Left lung (tissue), 10 donors: ENCODE data around the gene SUPT16H. TPM values are rescaled to one million over a fixed set of nuclear protein-coding genes. Genes with fewer than 3 reads are reported as not detected.
A peak's percentile ranks its signal among the peaks of the same experiment; 100 is the strongest.

Experiments used
- ATAC-seq: fragments of 200-7000 bp; cut with Tn5 transposase; one replicate; pipeline ENCODE4 v1.9.1; 2020; ENCODE audit warnings: moderate library complexity
- DNase-seq, 4 donors: peaks; one replicate each; pipeline ENCODE4 v3.0.0-alpha.2; 2013 to 2020
- H3K27ac ChIP-seq, 2 donors: fragments of 200-600 bp; sonication (generic) in 1 of 2; one replicate each; pipeline versions ENCODE4 v1.5.0 to v1.8.0; 2020 to 2021
- H3K27me3 ChIP-seq, 2 donors: fragments of 200-600 bp; sonication (generic) in 1 of 2; one replicate each; pipeline versions ENCODE4 v1.5.0 to v1.8.0; 2020 to 2021
- H3K36me3 ChIP-seq, 2 donors: fragments of 200-600 bp; sonication (generic) in 1 of 2; one replicate each; pipeline versions ENCODE4 v1.5.0 to v1.8.0; 2020 to 2021
- H3K4me1 ChIP-seq, 2 donors: fragments of 200-600 bp; one replicate each; pipeline ENCODE4 v1.8.0; 2021
- H3K4me3 ChIP-seq, 2 donors: fragments of 200-600 bp; sonication (generic) in 1 of 2; one replicate each; pipeline versions ENCODE4 v1.5.0 to v1.8.0; 2020 to 2021; ENCODE audit warnings: mild to moderate bottlenecking in 1 of 2
- H3K9me3 ChIP-seq, 2 donors: fragments of 200-600 bp; sonication (generic) in 1 of 2; one replicate each; pipeline versions ENCODE4 v1.5.0 to v1.8.0; 2020 to 2021
- intact Hi-C, 2 donors: fragments of 100-400 bp; cut with DNase I; formaldehyde crosslinking; loops; one replicate each; pipeline versions ENCODE4 v1.11.2 to v1.14.2; 2022
- polyA plus RNA-seq, 6 donors: library from polyadenylated mRNA; unstranded; fragments of 120-200 nt; gene quantifications; one replicate each; pipeline ENCODE4 v1.2.1, GENCODE V29; 2013; ENCODE audit not compliant: insufficient read length in 6 of 6
- total RNA-seq, 2 donors: library from RNA; stranded (reverse); fragmentation: NEBNext Ultra II Directional; extraction: Animal tissue kit (Norgen Biotek cat#: 25700); gene quantifications; one replicate each; pipeline ENCODE4 v1.2.1, GENCODE V29; 2021
- TF ChIP-seq, protein P1 (sequence below), 2 donors: fragments of 200-600 bp; sonication (generic) in 1 of 2; IDR thresholded peaks; one replicate each; pipeline versions ENCODE4 v1.5.0 to v1.8.0; 2021; ENCODE audit warnings: antibody characterized with exemption in 2 of 2
- donor health status: DM: no; HTN: yes; CAD: no.
- donor health status: DM: no; HTN: no; CAD: no.

The SUPT16H gene
- total and polyA plus RNA-seq, 8 donors: 46.7 to 140 (median 119) TPM

DNA sequence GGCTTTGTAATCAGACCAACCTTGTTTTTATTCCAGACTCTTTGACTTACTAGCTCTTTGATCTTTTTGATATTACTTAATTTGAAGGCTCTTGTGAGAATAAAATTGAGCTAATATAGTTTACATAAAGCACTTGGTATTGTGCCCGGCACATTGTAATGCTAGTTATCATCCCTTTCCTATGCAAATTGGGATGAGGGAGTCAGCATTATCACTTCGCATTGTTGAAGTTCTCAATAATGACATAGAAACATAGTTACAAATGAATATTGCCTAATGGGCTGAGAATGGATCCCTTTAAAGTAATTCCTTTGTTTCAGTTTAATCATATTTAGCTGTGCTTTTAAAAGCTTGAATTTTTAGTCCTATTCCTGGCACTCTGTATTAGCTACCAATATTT lies 36.6 kb downstream of the SUPT16H start:
- Histone ChIP-seq H3K27me3 (no peaks in the 10 kb centered on the region), H3K4me1 (peaks cover 0 to 4% of the 10 kb centered on the region in 2 donors), H3K9me3 (no peaks in the 10 kb centered on the region), H3K27ac (no peak overlapping the region), H3K36me3 (peaks cover 0 to 18% of the 10 kb centered on the region in 2 donors), H3K4me3 (no peak overlapping the region)
- intact Hi-C loops: no loop called here
- ATAC-seq (no peak), DNase-seq (no peak)
- TF ChIP-seq, protein P1, sequence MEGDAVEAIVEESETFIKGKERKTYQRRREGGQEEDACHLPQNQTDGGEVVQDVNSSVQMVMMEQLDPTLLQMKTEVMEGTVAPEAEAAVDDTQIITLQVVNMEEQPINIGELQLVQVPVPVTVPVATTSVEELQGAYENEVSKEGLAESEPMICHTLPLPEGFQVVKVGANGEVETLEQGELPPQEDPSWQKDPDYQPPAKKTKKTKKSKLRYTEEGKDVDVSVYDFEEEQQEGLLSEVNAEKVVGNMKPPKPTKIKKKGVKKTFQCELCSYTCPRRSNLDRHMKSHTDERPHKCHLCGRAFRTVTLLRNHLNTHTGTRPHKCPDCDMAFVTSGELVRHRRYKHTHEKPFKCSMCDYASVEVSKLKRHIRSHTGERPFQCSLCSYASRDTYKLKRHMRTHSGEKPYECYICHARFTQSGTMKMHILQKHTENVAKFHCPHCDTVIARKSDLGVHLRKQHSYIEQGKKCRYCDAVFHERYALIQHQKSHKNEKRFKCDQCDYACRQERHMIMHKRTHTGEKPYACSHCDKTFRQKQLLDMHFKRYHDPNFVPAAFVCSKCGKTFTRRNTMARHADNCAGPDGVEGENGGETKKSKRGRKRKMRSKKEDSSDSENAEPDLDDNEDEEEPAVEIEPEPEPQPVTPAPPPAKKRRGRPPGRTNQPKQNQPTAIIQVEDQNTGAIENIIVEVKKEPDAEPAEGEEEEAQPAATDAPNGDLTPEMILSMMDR (IDR thresholded peaks at IDR 0.05): no peak

DNA sequence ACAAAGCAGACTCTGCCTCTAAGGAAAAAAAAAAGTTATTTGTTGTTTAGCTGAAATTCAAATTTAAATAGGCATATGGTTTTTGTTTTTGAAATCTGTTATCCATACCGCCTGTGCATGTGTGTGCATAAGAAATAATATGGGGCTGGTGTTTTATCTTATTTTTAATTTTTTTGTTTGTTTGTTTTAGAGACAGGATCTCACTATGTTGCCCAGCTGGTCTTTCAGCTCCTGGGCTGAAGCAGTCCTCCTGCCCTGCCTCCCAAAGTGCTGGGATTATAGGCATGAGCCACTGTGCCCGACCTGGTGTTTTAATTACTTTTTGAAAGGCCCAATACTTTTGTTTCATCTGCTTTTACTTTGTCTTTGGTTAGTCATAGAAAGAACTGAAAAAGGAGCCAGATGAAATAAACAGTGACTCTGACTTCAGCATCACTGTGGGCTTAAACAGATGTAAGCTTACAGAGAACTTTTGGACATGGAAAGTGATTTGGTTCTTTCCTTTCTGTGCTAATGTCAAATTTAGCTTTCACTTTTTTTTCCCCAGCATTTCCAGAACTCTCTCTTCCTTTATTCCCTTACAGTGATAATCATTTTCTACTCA lies 37.2 kb downstream of the SUPT16H start:
- no peak overlapping the region for H3K27ac ChIP-seq
- TF ChIP-seq, protein P1 (IDR thresholded peaks at IDR 0.05): no peak
- H3K9me3 ChIP-seq: no peaks in the 10 kb centered on the region
- intact Hi-C loops: no loop called here
- ATAC-seq (no peak), DNase-seq (no peak)
- no peaks in the 10 kb centered on the region for H3K27me3 ChIP-seq
- no peaks in the 10 kb centered on the region for H3K4me1 ChIP-seq
- H3K4me3 ChIP-seq: no peak overlapping the region
- H3K36me3 ChIP-seq: peaks cover 0 to 12% of the 10 kb centered on the region in 2 donors

DNA sequence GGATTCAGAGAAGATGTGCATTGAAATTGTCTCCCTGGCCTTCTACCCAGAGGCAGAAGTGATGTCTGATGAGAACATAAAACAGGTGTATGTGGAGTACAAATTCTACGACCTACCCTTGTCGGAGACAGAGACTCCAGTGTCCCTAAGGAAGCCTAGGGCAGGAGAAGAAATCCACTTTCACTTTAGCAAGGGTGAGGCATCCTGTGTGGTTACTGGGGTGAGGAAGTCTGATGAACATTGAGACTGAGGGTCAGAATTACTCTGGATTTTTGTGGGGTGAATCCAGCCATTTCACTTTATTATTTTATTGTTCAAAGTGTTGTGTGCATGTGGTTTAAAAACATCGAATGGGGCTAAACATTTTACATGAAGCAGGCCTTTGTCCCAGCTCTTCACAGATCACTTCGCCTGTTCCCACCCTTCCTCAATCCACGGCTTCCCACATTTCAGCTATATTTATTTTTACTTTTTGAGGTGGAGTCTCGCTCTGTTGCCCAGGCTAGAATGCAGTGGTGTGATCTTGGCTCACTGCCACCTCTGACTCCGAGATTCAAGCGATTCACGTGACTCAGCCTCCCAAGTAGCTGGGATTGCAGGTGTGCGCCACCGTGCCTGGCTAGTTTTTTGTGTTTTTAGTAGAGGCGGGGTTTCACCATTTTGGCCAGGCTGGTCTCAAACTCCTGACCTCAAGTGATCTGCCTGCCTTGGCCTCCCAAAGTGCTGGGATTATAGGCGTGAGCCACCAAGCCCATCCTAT lies 40.6 kb downstream of the SUPT16H start:
- no peaks in the 10 kb centered on the region for H3K36me3 ChIP-seq
- no peaks in the 10 kb centered on the region for H3K27me3 ChIP-seq
- intact Hi-C loops: no loop called here
- H3K4me3 ChIP-seq: no peak overlapping the region
- ATAC-seq: peak; percentile 33
- DNase-seq: no peak
- TF ChIP-seq, protein P1 (IDR thresholded peaks at IDR 0.05): no peak
- no peak overlapping the region for H3K27ac ChIP-seq
- no peaks in the 10 kb centered on the region for H3K4me1 ChIP-seq
- H3K9me3 ChIP-seq: no peaks in the 10 kb centered on the region

DNA sequence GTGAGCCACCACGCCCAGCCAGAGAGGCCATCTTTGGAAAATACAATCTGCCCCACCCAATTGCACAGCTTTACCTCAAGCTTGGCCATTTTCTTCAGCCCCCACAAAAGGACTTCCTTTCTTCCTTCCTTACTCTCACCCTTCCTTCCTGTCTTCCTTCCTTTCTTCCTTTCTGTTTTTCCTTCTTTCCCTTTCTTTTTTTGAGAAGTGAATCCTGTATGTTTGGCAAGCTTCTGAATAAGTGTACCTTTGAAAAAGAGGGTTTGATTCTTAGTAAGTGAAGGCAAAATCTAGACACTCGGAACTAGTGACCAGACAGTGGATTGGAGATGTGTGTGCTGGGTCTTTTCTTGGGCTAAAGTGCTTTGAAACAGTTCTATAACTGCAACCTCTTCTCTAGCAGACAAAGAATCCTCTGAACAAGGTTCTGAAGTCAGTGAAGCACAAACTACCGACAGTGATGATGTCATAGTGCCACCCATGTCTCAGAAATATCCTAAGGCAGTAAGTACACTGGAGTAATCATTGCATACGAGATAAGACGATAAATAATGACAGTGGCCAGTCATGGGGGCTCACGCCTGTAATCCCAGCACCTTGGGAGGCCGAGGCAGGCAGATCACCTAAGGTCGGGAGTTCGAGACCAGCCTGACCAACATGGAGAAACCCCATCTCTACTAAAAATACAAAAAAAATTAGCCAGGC lies 49.5 kb downstream of the SUPT16H start:
- H3K27ac ChIP-seq: no peak overlapping the region
- DNase-seq (no peak), ATAC-seq (no peak)
- no peaks in the 10 kb centered on the region for H3K27me3 ChIP-seq
- no peaks in the 10 kb centered on the region for H3K36me3 ChIP-seq
- H3K4me1 ChIP-seq: no peaks in the 10 kb centered on the region
- H3K9me3 ChIP-seq: no peaks in the 10 kb centered on the region
- TF ChIP-seq, protein P1 (IDR thresholded peaks at IDR 0.05): no peak
- intact Hi-C loops: no loop called here
- H3K4me3 ChIP-seq: no peak overlapping the region

DNA sequence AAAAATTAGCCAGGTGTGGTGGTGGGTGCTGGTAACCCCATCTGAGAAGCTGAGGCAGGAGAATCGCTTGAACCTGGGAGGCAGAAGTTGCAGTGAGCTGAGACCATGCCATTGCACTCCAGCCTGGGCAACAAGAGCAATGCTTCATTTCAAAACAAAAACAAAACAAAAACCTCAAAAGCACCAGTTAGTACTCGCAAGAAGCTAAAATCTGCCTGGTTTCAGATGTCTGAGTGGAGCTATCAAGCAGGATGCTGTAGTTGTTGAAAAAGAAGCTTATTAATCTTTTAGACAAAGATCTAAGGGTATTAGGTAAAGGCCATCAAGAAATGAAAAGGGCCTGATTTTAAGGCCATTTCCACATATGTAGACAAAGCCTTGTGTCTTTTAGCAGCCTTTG lies 50.9 kb downstream of the SUPT16H start:
- TF ChIP-seq, protein P1 (IDR thresholded peaks at IDR 0.05): no peak
- DNase-seq (no peak), ATAC-seq (no peak)
- intact Hi-C loops: no loop called here
- H3K4me3 ChIP-seq: no peak overlapping the region
- H3K36me3 ChIP-seq: no peaks in the 10 kb centered on the region
- no peak overlapping the region for H3K27ac ChIP-seq
- no peaks in the 10 kb centered on the region for H3K4me1 ChIP-seq
- H3K27me3 ChIP-seq: no peaks in the 10 kb centered on the region
- H3K9me3 ChIP-seq: no peaks in the 10 kb centered on the region
